ENCODE measurements around the gene SMCO2.
A peak's percentile ranks its signal among the peaks of the same experiment; 100 is the strongest.

Gene SMCO2

DNA sequence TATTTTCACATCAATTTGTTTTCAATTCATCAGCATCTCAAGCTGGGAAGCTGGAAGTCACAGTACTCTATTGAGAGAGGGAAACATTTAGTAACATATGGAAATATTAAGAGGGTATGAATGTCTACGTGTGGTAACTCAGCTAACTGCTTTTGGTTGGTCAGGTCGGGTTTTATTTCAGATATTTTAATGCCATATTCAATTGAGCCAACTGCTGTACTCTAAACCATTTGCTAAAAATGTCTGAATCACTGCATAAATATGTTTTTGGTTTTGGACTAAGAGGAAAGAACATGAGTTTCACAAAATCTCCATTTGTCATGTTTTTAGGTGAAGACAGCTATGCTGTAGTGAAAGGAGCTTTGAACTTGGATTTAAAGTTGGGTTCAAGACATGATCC, 58.6 kb downstream of the SMCO2 start:
- Mint-ChIP-seq H3K27ac (no peak overlapping the region), H3K36me3 (peaks cover 2% of the 10 kb centered on the region), H3K4me1 (peaks cover 12% of the 10 kb centered on the region), H3K27me3 (peaks cover 2% of the 10 kb centered on the region), H3K9me3 (no peaks in the 10 kb centered on the region), H3K4me3 (no peak overlapping the region)

DNA sequence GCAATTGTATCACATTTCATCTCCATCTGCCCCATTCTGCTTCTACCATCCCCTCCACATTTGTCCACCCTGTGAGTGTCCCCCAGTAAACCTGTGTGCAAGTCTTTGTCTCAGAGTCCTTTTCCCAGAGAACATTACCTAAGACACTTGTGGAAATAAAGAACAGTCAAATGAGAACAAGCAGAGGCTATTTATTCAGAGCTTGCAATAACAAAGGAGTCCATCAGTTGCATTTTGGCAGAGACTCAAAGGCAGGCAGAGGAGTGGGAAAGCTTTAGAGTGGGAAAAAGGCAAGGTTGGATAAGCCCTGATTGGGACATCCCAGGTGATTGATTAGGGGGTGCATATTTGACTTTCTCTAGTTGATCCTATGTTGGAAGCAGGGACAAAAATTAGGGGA, 59.2 kb downstream of the SMCO2 start:
- H3K36me3 Mint-ChIP-seq, result peaks cover 2% of the 10 kb centered on the region
- no peaks in the 10 kb centered on the region for H3K9me3 Mint-ChIP-seq
- H3K27ac Mint-ChIP-seq, result no peak overlapping the region
- no peak overlapping the region for H3K4me3 Mint-ChIP-seq
- H3K27me3 Mint-ChIP-seq, result peaks cover 2% of the 10 kb centered on the region
- peaks cover 12% of the 10 kb centered on the region for H3K4me1 Mint-ChIP-seq

DNA sequence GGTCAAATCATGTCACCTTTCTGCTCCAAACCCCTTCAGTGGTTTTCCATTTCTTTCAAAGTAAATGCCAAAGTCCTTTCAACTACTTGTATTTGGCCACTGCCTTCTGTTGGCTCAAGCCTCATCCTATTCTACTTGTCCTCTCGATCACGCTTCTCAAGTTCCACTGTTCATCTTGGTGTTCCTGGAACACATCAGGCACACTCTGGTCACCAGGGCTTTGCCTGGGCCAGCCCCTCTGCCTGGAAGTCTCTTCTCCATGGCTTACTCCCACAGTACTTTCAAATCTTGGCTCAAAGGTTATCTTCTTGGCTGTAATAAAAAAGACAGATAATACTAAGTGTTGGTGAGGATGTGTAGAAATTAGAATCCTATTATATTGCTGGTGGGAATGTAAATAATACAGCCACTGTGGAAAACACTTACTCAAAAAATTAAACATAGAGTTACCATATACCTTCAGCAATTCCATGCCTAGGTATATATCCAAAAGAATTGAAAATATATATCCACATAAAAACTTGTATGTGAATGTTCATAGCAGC, 60.2 kb downstream of the SMCO2 start:
- Mint-ChIP-seq H3K9me3 (no peaks in the 10 kb centered on the region), H3K4me3 (no peak overlapping the region), H3K27me3 (peaks cover 2% of the 10 kb centered on the region), H3K4me1 (peaks cover 8% of the 10 kb centered on the region), H3K36me3 (peaks cover 2% of the 10 kb centered on the region), H3K27ac (no peak overlapping the region)

DNA sequence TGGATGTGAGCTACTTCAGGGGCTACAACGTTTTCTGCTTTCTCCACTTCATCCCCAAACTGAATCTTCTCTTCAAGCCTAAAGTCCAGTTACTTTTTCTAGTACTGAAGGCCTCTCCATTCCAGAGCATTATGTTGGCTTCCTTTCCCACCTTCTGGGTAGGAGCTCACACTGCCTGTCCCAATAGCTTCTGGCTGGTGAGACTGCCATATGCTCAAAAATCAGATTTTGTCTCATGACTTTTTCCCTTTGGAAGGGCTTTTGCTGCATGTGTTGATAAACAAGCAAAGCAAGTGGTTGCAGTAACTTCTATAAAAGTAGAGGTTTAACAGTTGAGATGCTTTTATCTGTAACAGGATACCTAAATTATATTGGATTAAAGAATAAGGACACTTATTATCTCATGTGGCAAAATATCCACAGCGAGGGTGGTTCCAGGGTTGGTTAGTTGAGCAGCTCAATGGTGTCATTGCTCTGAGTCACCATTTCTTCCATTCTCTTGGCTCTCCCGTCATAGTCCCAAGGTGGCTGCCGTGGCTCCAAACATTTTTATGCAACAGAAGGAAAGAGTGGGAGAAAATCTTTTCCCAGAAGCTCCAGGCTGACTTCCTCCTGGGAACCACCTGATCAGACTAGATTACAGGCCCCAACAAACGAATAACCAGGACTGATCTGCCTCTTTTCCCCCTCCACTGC, 62.3 kb downstream of the SMCO2 start:
- H3K4me3 Mint-ChIP-seq, result no peak overlapping the region
- H3K4me1 Mint-ChIP-seq, result no peaks in the 10 kb centered on the region
- peaks cover 1% of the 10 kb centered on the region for H3K36me3 Mint-ChIP-seq
- no peaks in the 10 kb centered on the region for H3K9me3 Mint-ChIP-seq
- no peak overlapping the region for H3K27ac Mint-ChIP-seq
- H3K27me3 Mint-ChIP-seq, result peaks cover 1% of the 10 kb centered on the region

DNA sequence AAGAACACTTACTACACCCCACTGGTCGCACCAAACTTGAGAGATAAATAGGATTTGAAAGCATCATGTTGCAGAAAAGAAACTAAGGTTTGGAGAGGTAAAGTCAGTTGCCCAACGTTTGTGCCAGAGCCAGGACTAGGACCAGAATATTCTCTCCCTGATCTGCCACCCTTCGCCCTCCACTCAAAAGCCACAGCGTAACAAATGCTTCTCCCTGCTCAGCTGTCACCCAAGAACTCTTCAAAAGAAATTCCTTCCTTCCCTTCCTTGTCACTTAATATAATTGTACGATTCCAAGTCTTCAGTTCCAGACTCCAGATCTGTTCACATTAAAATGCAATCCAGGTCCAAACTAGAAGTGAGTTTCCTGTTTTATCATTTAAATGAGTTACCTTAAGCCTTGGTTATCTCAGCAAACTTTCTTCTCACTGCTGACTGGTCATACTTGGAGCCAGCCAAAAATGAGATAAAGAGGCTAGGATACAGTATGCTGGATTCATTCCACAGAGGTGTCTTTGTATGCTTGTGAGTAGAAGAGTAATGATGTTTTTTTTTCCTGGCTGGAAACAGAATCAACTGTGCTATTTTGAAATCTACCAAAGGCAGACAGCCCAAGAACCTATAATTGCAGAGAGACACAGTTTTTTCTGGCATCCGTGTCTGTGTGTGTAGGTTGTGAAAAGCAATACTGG, 64.6 kb downstream of the SMCO2 start:
- Mint-ChIP-seq H3K36me3 (no peaks in the 10 kb centered on the region), H3K27me3 (no peaks in the 10 kb centered on the region), H3K27ac (no peak overlapping the region), H3K9me3 (no peaks in the 10 kb centered on the region), H3K4me3 (no peak overlapping the region), H3K4me1 (no peaks in the 10 kb centered on the region)

DNA sequence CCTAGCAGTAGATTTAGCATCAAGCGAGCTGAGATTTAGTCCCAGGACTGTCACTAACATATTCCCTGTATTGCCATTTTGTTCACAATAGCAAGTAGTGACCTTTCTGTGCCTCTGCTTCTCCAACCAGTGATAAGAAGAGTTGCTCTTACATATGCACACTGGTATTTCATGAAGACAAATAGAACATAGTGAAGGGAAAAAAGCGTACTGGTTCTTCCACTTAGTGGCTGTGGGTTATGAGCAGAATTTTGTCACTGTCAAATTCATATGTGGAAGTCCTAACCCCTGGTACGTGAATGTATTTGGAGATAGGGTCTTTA, 65.1 kb downstream of the SMCO2 start:
- Mint-ChIP-seq H3K27me3 (no peaks in the 10 kb centered on the region), H3K36me3 (no peaks in the 10 kb centered on the region), H3K4me3 (no peak overlapping the region), H3K4me1 (no peaks in the 10 kb centered on the region), H3K27ac (no peak overlapping the region), H3K9me3 (no peaks in the 10 kb centered on the region)

DNA sequence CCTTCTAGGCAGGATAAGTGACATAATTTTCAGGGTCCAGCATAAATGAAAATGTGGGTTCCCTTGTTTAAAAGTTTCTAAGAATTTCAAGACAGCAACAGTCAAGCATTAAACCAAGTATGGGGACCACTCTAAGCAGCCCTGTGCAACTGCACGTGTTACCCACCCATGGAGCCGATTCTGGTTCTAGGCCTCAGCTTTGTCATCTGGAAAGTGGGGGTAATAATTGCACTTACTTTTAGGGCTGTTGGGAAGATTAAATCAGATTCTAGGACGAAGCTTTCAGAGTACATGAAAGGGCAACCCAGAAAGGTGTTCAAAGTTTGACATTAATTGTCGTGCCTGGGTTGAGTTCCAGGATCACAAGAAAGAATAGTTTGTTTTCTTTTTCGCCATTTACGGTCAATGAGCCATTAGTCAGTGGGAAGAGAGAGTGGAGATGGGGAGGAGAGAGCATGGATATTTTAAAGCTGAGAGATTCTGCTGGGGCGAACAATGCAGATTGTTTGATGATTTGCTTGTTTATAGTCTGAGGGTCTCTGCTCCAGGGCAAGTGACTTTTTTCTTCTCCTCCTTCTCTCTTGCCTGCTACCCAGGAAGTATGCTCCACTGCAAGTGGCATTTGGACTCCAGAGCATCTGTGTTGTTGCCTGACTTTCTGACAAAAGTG, 66.8 kb downstream of the SMCO2 start:
- no peaks in the 10 kb centered on the region for H3K9me3 Mint-ChIP-seq

DNA sequence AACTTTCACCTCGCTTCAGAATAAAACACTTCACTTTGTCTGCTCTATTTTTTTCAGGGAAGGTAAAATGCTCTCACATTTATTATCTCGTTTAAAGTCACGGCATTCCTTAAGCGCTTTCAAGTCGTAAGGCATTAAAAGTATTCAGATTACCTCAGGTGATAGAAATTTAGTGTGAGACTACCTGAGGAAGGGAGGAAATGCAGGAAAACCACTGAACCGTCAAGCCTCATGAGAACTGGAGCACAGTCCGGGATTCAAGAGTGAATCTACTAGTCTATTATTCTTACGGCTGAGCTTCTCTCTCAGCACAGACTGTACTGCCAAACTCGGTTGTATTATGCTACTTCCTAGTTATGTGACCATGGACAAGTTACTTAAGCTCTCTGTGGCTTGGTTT, 69.1 kb downstream of the SMCO2 start:
- no peaks in the 10 kb centered on the region for H3K4me1 Mint-ChIP-seq
- H3K27ac Mint-ChIP-seq, result no peak overlapping the region
- H3K4me3 Mint-ChIP-seq, result no peak overlapping the region
- H3K27me3 Mint-ChIP-seq, result peaks cover 3% of the 10 kb centered on the region
- H3K36me3 Mint-ChIP-seq, result no peaks in the 10 kb centered on the region
- H3K9me3 Mint-ChIP-seq, result no peaks in the 10 kb centered on the region

More for the DNA sequence above, 66.8 kb downstream of the SMCO2 start:
- Mint-ChIP-seq H3K27me3 (peaks cover 3% of the 10 kb centered on the region), H3K27ac (no peak overlapping the region), H3K4me1 (no peaks in the 10 kb centered on the region), H3K36me3 (no peaks in the 10 kb centered on the region), H3K4me3 (no peak overlapping the region)

DNA sequence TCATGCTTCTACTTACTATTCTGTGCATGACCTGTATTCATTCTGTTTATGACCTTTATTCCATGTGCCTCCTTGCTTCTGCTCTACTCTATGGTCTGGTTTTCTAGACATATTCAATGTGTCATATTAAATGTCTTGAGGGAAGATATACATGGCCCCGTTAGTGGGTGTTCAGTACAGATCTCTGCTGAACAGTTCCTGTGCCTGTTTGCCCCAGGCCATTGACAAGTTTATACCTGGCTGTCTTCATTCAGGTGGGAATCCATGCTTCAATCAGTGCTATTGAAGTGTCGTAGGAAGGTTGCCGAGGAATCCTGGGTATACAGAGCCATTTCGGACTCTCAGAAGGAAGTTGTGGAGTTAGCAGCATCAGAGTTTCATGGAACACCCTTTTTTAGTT, 70.1 kb downstream of the SMCO2 start:
- Mint-ChIP-seq H3K36me3 (no peaks in the 10 kb centered on the region), H3K4me3 (no peak overlapping the region), H3K4me1 (peaks cover 6% of the 10 kb centered on the region), H3K9me3 (no peaks in the 10 kb centered on the region), H3K27me3 (peaks cover 3% of the 10 kb centered on the region), H3K27ac (no peak overlapping the region)

DNA sequence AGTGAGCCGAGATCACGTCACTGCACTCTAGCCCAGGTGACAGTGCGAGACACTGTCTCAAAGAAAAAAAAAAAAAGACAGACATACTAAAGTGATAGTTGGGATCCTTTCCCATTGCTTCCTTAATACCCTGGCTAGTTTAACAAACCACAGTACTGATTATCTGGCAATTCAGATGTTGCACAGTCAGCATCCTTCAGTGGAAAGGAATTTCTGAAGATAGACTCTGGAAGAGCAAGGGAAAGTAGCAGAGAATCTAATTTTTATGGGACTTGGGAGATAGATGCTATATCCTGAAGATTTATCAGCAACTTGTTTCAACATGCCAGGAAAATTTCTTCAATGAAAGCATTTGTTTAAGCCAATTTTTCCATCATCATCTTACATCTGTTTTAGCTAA, 71.0 kb downstream of the SMCO2 start:
- Mint-ChIP-seq H3K27ac (no peak overlapping the region), H3K4me3 (no peak overlapping the region), H3K36me3 (no peaks in the 10 kb centered on the region), H3K9me3 (no peaks in the 10 kb centered on the region), H3K27me3 (peaks cover 3% of the 10 kb centered on the region), H3K4me1 (peaks cover 8% of the 10 kb centered on the region)

DNA sequence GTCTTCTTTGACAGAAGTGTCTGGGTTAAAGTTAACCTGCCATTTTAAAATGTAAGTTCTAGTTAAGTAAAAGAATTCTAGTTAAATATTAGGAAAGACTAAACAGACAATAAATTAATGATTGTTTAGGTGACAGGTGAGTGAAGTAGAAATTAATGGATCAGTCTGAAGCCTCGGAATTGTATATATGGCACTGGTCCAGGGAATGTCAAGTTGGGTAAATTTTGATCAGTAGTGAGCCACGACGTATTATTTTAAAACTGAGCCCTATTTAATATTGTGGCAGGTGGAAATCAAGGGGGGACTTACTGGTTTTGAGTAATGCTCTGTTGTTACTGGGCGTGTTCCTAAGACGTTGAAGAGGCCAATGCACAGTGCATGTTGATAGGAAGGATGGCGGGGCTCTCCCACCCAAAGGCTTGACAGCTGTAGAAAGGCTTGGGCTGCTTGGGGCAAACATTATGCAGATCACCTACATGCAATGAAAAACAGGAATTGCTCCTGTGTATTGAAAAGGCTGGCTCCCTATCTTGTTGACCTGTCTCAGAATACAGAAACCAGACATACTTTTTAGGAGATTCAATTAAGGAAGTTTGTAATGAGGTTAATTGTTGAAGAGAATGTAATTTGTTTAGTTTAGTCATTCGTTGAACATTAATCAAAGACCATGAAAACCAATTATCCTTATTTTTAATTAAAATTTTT, 71.6 kb downstream of the SMCO2 start:
- Mint-ChIP-seq H3K27ac (no peak overlapping the region), H3K4me1 (peaks cover 11% of the 10 kb centered on the region), H3K27me3 (peaks cover 3% of the 10 kb centered on the region), H3K36me3 (no peaks in the 10 kb centered on the region), H3K9me3 (no peaks in the 10 kb centered on the region), H3K4me3 (no peak overlapping the region)

DNA sequence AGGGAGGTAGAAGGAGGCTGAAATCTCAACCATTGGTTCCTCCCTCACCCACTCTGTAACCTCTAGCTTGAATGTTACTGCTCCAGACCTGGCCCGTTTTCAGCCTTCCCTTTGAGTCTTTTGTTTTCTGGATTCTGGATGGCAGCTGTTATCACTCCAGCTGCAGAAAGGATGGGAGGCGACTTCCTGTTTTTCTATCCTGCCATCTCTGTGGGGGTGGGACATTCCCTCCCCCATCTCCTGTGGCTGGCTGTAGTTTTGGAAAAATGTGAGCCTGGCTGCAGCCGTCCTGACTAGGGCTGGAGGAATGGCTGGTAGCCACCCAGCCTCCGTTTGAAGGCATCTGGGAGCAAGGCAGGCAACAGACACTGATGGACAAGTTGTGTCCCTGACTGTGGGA, 74.5 kb downstream of the SMCO2 start:
- Mint-ChIP-seq H3K4me3 (no peak overlapping the region), H3K4me1 (peaks cover 35% of the 10 kb centered on the region), H3K9me3 (no peaks in the 10 kb centered on the region), H3K27me3 (peaks cover 3% of the 10 kb centered on the region), H3K27ac (no peak overlapping the region), H3K36me3 (no peaks in the 10 kb centered on the region)

DNA sequence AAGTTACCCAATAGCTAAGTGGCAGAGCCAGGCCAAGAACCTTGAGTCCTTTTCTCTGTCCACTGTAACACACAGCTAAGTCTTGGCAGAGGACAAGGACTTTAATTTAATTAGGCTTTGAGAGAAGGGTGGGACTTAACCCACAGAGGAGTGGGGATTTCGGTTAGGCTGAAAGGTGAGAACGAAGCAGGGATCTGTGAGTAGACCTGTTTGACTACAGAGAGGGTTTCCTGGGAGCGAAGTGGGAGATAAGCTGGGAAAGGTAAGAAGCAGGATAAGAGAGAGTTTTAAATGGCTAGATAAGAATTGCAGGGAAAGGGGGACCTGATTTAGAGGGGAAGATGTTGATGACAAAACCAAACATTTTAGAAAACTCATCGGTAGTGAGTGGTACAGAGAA, 75.4 kb downstream of the SMCO2 start:
- Mint-ChIP-seq H3K4me3 (peak overlapping the region; percentile 20), H3K4me1 (peaks cover 36% of the 10 kb centered on the region), H3K27ac (peak overlapping the region; percentile 18), H3K36me3 (no peaks in the 10 kb centered on the region), H3K27me3 (peaks cover 3% of the 10 kb centered on the region), H3K9me3 (no peaks in the 10 kb centered on the region)

DNA sequence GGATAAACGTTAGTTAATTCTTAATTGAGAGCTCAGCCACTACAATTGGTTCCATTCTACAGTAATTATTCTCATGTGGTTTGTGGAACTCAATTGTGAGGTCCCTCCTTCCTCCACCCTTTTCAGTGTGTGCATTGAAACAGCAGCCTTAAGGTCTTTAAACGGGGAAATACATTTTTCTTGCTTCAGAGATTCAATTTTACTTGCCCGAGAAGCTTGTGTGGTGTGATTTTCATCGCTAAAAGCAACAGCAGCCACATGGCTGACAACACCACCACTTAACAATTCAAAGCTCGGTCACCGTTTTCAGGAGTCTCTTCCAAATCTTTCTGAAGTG, 76.7 kb downstream of the SMCO2 start:
- Mint-ChIP-seq H3K4me3 (peak overlapping the region; percentile 94), H3K27me3 (no peaks in the 10 kb centered on the region), H3K27ac (peak overlapping the region; percentile 95), H3K9me3 (no peaks in the 10 kb centered on the region), H3K4me1 (peaks cover 36% of the 10 kb centered on the region), H3K36me3 (no peaks in the 10 kb centered on the region)

DNA sequence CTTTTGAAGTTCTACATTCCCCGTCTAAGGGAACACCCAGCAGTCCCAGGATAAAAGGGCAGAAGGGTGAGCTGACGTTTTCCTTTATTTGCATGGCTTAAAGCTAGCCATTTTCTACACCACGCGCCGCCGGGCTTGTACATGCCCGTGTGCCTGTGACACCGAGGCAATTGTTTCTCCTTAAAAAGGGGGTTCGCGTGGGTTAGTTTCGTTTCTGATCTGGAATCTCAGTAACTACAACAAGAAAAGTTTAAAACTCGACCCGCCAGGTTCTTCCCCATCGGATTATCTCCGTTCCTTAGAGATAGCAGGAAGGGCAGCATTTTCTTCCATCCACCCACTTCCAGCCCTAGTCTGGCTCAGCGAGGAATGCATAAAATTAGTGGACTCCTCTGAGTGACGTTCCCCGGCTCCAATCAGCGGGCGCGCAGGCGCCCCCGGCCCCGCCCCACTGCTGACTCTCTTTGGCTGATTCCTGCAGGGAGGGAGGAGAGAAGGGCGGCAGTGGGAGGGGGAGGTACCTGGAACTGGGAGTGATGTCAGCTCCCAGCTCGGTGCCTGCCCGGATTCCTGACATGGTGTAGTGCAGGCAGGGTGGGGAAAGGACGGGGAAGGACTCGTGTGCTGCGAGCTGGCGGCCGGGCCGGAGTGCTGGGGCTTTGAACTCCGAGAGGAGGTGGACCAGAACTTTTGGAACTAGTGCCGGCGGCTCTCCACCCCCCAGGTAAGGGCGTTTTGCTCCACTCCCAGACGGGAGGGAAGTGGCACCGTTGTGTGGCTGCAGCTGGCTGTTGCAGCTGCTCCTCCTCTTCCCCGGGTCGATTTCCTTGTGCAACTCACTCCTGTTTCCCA, 77.3 kb downstream of the SMCO2 start, which contains the start of gene PPFIBP1:
Gene PPFIBP1, plus strand, starts transcription at position 565 of the 852 bp plus-strand sequence. CDS start 109,191 bp downstream, outside the sequence.
- Mint-ChIP-seq H3K36me3 (no peaks in the 10 kb centered on the region), H3K9me3 (no peaks in the 10 kb centered on the region), H3K27ac (peak within 1 kb of the TSS; percentile 95), H3K27me3 (no peaks in the 10 kb centered on the region), H3K4me3 (peak within 1 kb of the TSS; percentile 94), H3K4me1 (peaks cover 36% of the 10 kb centered on the region)

All from activated naive CD4-positive, alpha-beta T cell treated with anti-CD3 and anti-CD28 coated beads, Interleukin-2, amount 50 U/mL, for 24 hours (primary cell).